NCI-H1694 treated with DMSO at 0.1 percent for 48 hours (cell line): ENCODE results near the gene BBX.

Source experiments
- DNase-seq: peaks from one replicate; lab custom pipeline; 2025; lab: John Stamatoyannopoulos, UW

BBX gene

DNA sequence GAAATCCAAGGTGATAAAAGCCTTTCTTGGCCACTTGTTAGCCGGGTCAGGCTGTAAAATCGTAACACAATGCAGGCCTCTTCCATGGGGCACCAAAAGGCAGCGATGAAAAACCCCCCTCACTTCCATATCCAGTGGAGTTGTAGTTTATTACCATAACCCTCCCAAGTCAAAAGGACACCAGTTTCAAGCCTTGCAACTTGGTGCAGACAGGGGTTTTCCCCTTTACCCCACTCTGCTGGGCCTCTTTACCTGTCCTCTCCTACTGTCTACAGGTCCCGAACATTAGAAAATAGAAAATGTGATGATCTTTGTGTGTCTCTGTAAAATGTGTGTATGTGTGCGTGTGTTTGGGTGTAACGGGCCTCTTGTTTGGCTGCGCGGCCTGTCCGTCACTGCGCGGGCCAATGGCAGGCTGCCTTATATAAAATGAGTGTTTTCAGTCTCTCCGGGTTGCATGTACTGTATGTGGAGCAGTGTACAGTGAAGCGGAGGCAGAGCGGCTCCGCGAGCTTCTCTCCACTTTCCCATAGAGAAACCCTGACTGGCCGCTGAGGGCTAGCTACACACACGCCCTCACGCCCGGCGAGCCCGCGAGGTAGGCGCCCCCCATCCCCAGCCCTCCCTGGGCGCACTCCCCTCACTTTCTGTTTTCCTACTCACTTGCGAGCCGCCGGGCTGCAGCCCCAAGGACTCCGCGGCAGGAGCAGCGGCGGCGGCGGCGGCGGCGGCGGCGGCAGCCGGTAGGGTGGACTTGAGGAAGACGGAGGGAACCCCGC is at the start of gene BBX:
TSS of gene BBX (plus strand) at position 453 of the 779 bp plus-strand sequence. CDS start 187,499 bp downstream, outside the sequence.
- DNase-seq, result peak; percentile 93

DNA sequence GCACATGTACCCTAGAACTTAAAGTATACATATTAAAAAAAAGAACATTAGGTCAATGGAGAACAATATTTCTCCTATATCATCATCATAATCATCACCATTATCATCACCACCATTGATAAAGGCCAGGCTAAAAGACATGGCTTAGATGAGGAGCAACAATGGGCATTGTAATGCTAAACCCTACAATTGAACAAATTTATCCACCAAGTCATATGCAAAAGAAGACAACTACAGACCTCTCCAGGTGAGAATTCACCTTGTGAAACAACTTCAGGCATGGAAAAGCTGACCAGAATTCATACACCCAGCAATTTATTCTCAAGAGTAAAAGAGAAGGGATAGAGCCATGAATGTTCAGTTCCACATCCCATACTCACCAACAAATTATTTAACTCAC is 46.3 kb upstream of the BBX start:
- DNase-seq, result no peak

DNA sequence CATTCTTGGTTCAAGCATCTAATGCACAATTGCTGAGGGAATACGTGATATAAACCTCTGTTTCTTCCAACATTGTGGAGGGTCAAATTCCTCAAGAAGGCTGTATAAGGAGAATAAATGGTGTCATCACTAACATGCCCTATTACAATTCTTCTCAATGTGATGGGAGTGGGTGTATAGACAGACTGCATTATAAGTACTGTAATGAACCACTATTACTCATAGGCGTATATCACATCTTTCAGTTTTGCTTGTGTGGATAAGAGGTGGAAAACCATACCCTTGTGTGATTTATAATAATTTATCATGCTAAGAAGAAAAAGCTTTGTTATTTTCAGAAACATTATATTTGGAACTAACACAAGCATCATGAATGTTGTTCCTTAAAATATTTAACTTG is 35.3 kb upstream of the BBX start:
- no peak for DNase-seq

DNA sequence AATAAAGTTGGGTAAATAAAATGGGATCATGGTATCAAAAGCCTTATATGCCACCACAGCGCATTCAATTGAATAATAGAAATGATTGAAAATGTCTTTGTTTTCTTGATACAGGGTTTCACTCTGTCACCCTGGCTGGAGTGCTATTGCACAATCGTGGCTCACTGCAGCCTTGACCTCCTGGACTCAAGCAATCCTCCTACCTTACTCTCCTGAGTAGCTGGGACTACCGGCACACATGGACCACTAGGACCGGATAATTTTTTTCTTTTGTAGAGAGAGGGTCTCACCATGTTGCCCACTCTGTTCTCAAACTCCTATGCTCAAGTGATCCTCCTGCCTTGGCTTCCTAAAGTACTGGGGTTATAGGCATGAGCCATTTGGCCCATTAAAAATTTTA is 33.8 kb upstream of the BBX start:
- no peak for DNase-seq

DNA sequence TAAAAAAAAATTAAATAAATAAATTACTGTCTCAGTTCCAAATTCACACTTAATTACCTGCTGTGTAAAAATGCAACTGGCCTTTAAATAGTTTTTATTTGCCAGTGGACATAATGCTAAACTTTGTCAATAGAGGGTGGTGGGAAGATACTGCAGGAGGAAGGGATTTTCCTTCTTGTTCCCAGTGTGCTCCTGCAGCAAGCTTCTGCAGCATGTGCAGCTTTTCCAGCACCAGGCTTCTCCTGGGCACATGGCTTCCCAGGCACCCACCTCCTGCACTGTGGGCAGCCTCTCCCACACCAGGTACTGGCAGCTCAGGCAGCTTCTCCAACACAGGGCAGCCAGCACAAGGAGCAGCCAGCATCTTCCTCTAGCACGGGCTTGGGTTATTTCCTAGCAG is 29.6 kb upstream of the BBX start:
- DNase-seq, result no peak

DNA sequence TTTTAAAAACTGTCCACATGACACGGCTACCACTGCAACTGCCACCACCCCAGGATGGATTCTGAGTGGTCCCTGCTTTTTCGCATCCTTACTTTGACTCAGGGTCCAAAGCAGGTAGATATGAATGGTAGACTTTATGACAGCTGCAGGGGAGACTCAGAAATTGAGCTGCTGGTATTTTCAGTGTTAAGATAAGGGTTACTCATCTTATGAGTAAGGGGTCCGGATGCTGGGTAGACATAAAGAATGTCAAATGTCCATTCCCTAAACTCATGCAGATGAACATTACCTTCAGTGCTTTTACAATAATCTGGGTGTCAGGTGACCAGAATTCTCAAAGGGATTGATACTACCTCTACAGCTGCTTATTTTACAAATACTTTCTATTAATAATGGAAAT is 25.9 kb upstream of the BBX start:
- no peak for DNase-seq

DNA sequence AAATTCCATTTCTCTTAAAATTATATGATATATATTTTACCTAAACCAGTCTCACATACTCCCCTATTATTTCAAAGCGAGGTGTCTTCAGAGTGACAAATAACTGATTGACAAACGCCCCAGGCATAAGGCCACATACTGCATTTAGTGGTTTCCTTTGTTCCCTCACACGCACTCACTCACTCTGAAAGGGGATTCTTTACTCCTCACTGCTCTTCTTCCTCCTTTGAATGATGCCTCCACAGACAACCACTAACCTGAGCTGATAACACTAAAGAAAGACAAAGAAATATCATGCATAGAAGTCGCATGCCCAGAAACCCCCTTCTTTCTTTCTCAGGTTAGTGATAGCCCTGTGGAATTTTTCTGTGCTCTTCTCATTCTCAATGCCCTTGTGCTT is 24.1 kb upstream of the BBX start:
- no peak for DNase-seq

DNA sequence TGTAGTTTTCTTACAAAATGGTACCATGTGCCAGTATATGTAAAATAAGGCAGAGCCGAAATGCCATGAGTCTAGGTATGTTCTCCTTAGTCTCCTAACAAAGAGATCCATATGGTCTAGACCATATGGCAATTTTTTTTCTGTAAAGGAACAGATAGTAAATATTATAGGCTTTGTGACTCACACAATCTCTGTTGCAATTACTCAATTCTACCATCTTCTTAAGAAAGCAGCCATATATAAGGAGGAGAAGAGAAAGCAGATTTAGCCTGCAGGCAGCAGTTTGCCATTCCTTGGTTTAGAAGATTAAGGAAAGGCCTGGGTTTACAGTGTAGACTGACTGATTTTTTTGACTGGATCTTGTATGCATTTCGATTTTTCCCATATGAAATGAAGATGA is 16.3 kb upstream of the BBX start:
- DNase-seq, result no peak

DNA sequence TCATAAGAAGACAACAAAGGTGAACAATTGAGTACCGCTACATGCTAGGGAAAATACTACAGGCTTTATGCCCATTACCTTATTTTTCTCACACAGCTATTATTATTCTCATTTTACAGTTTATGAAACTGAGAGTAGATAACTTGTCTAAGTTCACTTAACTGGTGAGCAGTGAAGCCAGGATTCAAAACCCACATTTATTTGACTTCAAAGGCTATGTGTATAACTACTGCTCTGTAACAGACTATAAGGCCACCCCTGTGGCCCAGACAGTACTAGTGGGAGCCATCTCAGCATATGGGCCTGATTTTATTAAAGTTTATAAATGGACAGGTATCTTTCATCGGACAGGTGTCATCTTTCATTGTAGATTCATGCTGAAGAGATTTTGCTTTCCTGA is 14.4 kb upstream of the BBX start:
- DNase-seq, result no peak

DNA sequence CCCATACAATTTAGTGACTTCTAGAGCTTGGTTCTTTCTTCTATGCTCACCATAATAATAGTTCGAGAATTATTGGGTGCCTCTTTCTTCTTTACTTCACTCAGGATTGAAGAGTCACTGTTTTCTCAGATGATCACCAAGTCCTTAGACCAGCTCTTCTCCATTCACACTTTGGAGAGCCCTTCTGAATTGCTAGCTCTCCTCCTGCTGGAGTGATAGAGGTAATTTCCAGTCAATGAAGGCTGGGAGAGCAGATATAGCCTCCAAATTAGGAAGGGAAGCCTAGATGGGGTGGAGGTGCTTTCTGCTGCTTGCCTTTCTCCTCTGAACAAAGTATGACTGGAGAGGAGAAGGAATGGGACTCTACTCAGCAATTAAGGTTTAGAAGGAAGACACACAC is 10.7 kb upstream of the BBX start:
- DNase-seq, result no peak

DNA sequence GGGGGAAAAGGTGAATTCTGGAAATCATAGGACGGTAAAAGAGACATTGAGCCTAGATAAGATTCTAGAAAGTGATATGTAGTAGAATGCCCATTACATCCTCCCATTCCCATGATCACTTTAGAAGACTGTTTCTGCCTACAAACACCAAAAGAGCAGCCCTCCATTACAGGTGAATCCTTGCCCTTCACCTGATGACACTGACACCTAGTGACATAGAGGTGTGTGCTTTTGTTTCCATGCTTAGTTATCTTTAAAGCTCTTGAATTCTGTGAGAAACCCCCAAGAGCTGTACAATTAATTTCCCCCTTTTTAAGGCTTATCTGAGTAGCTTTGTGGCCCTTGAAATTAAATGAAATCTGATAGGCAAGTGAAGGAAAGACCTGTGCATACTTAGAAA is 8.3 kb upstream of the BBX start:
- no peak for DNase-seq

DNA sequence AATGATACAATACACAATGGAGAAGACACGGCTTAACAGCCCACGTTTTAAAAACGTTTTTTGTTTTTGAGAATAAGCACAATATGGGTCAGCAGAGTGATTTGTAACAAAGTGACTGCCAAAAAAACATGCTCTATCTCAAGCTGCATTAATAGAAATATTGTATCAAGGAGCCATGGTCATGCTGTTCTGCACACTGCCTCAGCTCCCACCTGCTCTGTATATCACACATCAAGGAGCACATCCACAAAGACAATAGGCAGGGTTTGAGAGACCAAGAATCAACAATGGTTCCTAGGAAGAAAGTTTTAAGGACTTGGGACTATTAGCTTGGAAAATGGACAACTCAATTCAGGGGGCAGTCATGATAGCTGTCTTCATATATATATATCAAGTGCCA is 6.3 kb upstream of the BBX start:
- DNase-seq, result no peak

DNA sequence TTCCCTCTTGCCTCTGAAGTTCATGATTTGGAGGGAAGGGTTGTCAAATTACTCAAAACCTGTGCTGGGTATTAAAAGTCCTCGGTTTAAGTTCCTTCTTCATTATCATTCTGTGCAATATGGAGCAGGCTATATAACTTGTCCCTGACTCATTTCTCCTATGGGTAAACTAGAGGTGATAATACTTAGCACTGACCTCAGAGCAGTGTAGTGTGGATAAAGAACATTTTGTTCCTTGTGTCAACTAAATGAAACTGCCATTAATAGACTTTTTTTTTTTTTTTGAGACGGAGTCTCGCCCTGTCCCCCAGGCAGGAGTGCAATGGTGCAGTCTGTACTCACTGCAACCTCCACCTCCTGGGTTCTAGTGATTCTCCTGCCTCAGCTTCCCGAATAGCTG is 2.2 kb upstream of the BBX start:
- no peak for DNase-seq

DNA sequence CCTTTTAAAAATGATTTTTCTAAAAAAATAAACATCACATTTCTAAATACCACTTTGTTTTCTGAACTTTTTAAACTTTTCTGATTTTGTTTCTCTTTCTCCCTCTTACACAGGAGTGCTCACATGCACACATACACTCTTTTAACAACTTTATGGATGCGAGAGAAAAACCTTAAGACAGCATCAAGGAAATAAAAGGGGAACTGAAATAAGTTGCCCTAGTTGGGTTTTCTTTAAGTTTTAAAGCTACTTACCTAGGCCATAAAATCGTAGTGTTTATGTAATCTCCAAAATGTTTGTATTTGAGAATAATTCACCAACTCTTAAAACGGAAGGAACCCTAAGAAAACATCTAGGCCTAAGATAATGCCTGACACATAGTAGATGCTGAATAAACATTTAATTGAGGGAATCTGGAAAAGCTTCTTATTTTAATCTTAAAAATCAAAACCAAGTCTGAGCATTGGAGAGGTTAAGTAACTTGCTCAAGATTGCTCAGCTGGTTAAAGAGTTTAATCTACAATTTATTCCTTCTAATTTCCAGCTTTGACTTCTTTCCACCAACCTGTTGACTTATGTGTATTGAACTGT is 1.2 kb upstream of the BBX start:
- no peak for DNase-seq

DNA sequence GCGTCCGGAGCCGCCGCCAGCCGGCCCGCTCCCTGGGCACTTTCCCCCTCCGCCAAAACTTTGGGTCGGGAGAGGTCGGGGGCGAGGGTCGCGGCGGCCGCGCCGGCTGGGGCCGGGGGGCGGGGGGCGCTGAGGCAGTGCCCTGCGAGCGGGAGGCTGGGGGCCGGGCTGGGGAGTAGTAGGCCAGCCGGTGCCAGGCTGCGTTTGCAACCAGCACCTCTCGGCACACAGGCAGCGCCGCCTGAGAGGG is 452 bp downstream of the BBX start:
- peak; percentile 31 for DNase-seq

DNA sequence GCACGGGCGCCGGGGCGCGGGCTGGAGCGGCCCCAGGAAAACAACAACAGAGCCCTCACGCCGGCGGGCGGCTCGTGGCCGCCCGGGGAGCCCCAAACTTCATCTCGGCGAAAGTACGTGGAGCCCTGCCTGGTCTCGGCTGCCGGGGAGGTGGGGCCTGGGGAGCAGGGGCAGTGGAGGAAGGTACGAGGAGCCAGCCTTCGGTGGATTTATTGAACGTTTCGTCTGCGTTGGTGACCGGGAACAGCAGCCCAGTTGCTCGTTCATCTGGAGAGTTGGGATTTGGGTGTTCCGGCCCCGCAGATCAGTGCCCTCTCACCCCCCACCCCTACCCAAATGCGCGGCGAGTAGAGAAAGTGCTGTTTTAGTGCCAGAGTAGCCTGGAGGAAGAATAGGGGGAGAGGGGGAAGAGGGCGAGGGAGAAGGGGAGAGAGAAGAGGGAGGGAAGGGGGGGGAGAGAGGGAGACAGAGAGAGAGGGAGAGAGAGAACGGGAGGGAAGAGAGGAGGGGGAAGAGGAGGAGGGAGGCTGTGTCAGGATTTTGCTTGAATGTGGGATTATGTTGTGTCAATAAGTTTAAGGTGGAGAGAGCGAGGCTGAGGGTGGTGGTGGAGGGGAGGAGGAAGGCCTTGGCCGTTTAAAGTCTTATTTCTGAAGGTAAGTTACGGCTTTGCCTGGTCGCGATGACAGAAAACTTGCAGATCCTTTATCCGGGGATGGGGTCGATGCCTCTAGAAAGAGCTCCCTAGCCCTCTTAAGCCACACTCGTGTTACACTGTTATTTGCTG is 970 bp downstream of the BBX start:
- DNase-seq, result peak; percentile 57

DNA sequence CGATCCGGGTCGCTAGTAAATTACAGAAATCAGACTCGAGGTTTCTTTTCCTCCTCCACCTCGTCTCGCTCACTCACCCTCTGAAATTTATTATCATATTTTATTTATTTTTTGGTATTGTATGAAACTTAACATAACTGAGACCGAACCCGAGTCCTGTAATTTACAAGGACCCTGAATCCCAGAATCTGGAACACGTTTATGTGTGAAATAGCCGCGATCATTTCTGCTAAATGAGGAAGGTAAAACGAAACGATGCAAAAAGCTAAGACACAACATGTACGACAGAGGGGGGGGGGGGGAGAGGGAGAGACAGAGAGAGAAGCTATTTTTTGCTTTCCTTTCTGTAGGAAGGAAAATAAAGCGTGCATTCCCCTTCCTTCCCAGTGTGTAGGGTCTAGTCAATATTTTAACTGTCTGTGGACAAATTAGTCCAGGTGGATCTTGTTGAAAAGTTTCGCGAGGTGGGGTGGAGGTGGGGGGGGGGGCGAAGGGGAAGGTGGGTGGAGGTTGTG is 1.6 kb downstream of the BBX start:
- DNase-seq, result peak; percentile 36

DNA sequence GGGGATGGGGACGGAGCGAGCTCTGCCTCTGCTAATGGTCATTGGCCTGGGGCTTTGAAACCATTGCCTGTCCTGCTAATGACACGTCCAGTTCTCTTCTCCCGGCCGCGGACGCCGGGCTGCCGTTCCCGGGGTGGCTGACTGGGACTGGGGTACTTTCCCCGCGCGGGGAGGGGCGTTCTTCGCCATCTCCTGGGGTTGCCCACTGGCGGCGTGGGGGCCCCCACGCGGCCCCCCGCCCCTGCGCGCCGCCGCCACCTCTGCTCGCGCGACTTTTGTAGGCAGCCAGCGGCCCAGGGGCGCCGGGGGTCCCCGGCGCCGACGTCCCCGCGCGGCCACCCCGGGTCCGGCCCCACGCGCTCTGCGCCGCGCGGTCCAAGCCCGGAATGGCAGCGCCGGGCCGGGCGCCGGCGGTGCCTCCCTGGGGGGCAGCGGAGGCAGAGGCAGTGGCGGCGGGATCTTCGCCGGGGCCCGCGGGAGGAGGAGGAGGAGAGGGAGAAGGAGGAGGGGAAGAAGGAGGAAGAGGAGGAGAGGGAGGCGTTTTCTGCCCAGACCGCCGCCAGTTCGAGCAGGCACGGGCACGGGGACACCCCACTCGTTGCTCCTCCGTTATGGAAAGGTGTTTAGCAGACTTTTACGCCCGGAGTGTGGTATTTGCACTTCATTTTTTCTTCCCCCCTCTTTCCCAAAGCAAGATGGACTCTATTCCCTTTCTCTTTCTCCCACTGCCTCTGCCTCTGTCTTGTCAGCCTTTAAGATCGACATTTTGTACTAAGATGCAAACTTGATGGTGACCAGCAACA is 2.3 kb downstream of the BBX start:
- DNase-seq, result no peak

DNA sequence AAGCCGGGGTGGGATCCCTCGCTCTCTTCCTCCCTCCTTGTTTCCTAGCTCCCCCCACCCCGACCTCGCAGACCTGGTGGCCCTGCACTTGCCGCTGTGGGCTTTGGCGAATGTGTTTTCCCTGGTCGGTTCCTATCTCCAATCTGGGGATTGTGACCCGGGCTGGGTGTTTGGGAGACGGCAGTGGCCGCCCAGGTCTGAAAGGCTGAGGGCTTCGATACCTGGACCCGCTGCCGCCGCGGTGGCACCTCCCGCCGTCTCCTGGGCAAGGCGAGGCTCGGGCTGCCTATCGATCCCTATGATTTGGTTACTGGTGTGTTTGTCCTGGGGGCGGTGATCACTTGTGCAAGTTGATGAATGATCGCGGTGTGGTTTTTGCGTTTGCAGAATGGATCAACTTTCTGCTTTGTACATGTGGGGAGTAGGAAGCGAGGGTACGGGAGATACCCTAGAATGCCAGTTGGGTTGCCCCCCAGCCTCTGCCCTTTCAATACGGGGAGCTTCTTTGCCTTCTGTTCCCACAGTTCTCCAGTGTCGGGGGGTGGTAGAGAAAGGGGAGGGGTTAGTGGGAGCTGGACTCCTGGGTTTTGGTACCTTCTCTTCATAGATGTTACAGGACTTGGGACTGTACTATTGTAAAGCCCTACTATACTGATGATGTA is 3.0 kb downstream of the BBX start:
- no peak for DNase-seq

DNA sequence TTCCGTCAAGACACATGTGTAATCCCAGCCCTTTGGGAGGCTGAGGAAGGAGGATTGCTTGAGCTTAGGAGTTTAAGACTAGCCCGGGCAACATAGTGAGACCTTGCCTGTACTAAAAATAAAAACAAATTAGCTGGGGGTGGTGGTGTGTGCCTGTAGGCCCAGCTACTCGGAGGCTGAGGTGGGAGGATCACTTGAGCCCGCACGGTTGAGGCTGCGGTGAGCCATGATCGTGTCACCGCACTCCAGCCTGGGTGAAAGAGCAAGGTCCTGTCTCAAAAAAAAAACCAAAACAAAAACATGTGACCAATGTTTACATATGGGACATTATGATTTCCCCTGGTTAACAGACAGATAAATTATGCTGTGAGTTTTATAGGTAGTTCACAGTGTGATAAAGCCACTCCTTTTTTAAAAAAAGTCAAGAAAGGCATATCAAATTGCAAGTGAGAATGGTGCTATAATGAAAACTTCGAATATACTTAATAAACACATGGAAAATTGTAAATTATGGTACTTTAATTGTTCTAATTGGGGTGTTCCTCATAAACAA is 9.2 kb downstream of the BBX start:
- no peak for DNase-seq

DNA sequence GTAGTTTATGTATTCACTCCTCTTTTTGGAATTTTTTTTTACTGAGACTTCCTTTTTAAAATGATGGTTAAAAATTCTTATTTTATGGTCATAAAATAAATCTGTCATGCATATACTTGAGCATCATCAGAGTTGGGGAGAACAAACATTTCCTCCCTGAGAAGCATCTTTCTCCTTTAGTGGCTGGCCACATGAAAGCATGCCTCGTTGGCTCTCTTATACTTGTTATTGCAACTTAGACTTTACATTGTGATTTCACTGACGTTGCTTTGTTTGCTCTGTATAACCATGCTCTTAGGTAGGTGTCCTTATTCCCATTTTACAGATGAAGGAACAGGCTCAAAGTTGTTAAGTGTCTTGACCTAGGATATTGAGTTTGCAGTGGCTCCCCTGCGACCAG is 18.1 kb downstream of the BBX start:
- DNase-seq, result no peak

DNA sequence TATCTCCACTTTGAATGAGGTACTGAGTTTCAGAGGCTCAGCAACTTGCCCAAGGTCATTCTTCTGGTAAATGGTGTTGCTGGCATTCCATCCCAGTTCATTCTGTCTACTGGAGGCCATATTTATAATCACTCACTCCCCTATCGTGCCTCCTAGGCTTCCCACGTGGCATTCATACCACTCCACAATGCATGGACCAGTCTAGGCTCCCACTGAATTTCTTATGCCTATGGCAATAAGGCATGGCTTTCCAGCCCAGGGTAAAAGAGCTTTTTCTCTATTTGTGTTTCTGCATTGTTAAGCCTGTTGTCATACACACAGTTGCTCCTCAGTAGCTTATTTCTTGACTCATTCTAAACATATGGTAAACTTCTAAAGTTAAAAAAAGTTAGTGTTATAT is 19.9 kb downstream of the BBX start:
- no peak for DNase-seq
